ENCODE measurements around the gene CENPT.

Gene CENPT

GRCh38 chr16:67853670-67854069, 6.2 kb upstream of the CENPT start:
- no peak overlapping the region for H2AFZ ChIP-seq (ENCODE audit: low read depth, low read length)
- no peaks in the 10 kb centered on the region for H3K27me3 ChIP-seq (ENCODE audit: insufficient read depth, low read length, poor library complexity)
- TF ChIP-seq EZH2 (IDR thresholded peaks at IDR 0.05; ENCODE audit: borderline replicate concordance, low read depth, low read length, severe bottlenecking) = no peak
- no peak overlapping the region for H3K4me3 ChIP-seq (ENCODE audit: low read depth in 1 of 2, low read length in 2 of 2)
- peaks cover 42% of the 10 kb centered on the region for H3K36me3 ChIP-seq (ENCODE audit: insufficient read depth, low read length)
- H3K9ac ChIP-seq (ENCODE audit: low read depth, low read length) = no peak overlapping the region
- H4K20me1 ChIP-seq (ENCODE audit: insufficient read depth, low read length) = peaks cover 76% of the 10 kb centered on the region
- no peak overlapping the region for H3K27ac ChIP-seq (ENCODE audit: low read length)
- no peaks in the 10 kb centered on the region for H3K9me3 ChIP-seq (ENCODE audit: insufficient read depth, low read length, severe bottlenecking)
- no peak for DNase-seq
- H3K4me2 ChIP-seq (ENCODE audit: insufficient read depth, low read length) = no peak overlapping the region
- H3K4me1 ChIP-seq (ENCODE audit: insufficient read depth, low read length) = peaks cover 7% of the 10 kb centered on the region
- ATAC-seq (ENCODE audit: insufficient read depth, low read depth) = no peak
- H3K79me2 ChIP-seq (ENCODE audit: insufficient read depth, low read length) = peaks cover 98% of the 10 kb centered on the region

DNA sequence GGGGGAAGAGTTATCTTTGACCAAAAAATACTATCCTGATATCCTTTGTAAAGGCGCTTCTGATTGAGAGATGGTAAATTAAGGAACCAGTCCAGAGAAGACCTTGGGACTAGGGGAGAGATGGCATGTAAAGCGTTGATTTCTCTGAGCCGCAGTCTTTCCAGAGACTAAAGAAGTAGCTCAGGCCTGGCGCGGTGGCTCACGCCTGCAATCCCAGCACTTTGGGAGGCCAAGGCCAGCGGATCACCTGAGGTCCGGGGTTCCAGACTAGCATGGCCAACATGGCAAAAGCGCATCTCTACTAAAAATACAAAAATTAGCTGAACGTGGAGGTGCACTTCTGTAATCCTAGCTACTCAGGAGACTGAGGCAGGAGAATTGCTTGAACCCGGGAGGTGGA, 625 bp upstream of the CENPT start:
- Histone ChIP-seq H4K20me1 (ENCODE audit: insufficient read depth, low read length) (peaks cover 57% of the 10 kb centered on the region), H3K4me3 (ENCODE audit: low read depth in 1 of 2, low read length in 2 of 2) (peak overlapping the region; percentile 98 to 99), H2AFZ (ENCODE audit: low read depth, low read length) (no peak overlapping the region), H3K9ac (ENCODE audit: low read depth, low read length) (peak overlapping the region; percentile 95), H3K36me3 (ENCODE audit: insufficient read depth, low read length) (peaks cover 46% of the 10 kb centered on the region), H3K4me2 (ENCODE audit: insufficient read depth, low read length) (peak overlapping the region; percentile 79), H3K4me1 (ENCODE audit: insufficient read depth, low read length) (peaks cover 51% of the 10 kb centered on the region), H3K9me3 (ENCODE audit: insufficient read depth, low read length, severe bottlenecking) (no peaks in the 10 kb centered on the region), H3K79me2 (ENCODE audit: insufficient read depth, low read length) (peaks cover 92% of the 10 kb centered on the region), H3K27me3 (ENCODE audit: insufficient read depth, low read length, poor library complexity) (no peaks in the 10 kb centered on the region), H3K27ac (ENCODE audit: low read length) (peak overlapping the region; percentile 86)
- no peak for ATAC-seq (ENCODE audit: insufficient read depth, low read depth)
- no peak for TF ChIP-seq EZH2 (IDR thresholded peaks at IDR 0.05; ENCODE audit: borderline replicate concordance, low read depth, low read length, severe bottlenecking)
- TF ChIP-seq, protein P1, sequence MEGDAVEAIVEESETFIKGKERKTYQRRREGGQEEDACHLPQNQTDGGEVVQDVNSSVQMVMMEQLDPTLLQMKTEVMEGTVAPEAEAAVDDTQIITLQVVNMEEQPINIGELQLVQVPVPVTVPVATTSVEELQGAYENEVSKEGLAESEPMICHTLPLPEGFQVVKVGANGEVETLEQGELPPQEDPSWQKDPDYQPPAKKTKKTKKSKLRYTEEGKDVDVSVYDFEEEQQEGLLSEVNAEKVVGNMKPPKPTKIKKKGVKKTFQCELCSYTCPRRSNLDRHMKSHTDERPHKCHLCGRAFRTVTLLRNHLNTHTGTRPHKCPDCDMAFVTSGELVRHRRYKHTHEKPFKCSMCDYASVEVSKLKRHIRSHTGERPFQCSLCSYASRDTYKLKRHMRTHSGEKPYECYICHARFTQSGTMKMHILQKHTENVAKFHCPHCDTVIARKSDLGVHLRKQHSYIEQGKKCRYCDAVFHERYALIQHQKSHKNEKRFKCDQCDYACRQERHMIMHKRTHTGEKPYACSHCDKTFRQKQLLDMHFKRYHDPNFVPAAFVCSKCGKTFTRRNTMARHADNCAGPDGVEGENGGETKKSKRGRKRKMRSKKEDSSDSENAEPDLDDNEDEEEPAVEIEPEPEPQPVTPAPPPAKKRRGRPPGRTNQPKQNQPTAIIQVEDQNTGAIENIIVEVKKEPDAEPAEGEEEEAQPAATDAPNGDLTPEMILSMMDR (IDR thresholded peaks at IDR 0.05; ENCODE audit: borderline replicate concordance, extremely low read depth, low read length, poor library complexity, severe bottlenecking) = no peak
- no peak for DNase-seq

DNA sequence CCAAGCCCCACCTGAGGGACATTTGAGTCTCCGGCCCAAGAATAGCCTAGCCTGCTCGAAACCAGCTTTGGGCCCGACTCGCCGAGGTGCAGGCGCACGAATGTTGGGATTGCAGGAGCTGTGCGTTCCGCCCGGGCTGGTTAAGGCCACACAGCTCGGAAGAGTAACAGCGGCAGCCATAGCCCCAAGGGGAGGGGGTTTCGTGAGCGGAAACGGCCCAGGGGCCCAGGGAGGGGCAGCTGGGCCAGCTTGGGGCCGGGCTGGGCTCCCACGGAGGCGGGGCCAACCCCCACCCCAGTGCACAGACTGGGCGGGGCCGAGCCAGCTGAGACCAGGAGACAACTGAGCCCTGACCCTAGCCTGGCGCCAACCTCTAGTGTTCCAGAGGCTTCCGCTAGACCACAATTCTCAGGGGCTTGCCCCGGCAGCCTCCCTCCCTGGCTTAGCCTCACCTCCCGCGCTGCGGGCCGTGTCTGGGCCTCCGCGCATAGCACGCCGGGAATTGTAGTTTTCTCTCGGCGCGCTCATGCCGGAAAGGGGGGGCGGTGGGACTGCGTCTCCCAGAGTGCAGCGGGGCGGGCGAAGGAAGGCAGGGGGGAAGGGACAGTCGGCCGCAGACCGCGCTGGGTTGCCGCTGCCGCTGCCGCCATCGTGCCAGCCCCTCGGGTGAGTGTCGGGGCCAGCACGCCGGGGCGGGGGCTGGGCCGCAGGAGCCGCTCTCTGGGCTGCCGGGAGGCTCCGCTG, 1.0 kb downstream of the CENPT start, which contains the start of gene NUTF2:
Gene NUTF2 (plus strand): TSS at position 614 of the 744 bp plus-strand sequence. CDS start 18,198 bp downstream, outside the sequence.
- Histone ChIP-seq H4K20me1 (ENCODE audit: insufficient read depth, low read length) (peaks cover 59% of the 10 kb centered on the region), H3K27me3 (ENCODE audit: insufficient read depth, low read length, poor library complexity) (no peaks in the 10 kb centered on the region), H3K9ac (ENCODE audit: low read depth, low read length) (peak within 1 kb of the TSS; percentile 95), H3K79me2 (ENCODE audit: insufficient read depth, low read length) (peaks cover 84% of the 10 kb centered on the region), H3K9me3 (ENCODE audit: insufficient read depth, low read length, severe bottlenecking) (no peaks in the 10 kb centered on the region), H3K4me1 (ENCODE audit: insufficient read depth, low read length) (peaks cover 61% of the 10 kb centered on the region), H3K36me3 (ENCODE audit: insufficient read depth, low read length) (peaks cover 38% of the 10 kb centered on the region), H2AFZ (ENCODE audit: low read depth, low read length) (peak within 1 kb of the TSS; percentile 75), H3K4me3 (ENCODE audit: low read depth in 1 of 2, low read length in 2 of 2) (peak within 1 kb of the TSS; percentile 98 to 99), H3K27ac (ENCODE audit: low read length) (peak within 1 kb of the TSS; percentile 86), H3K4me2 (ENCODE audit: insufficient read depth, low read length) (peak within 1 kb of the TSS; percentile 79)
- peak; percentile 69 for ATAC-seq (ENCODE audit: insufficient read depth, low read depth)
- DNase-seq = peak; percentile 98
- TF ChIP-seq, protein P1 (IDR thresholded peaks at IDR 0.05; ENCODE audit: borderline replicate concordance, extremely low read depth, low read length, poor library complexity, severe bottlenecking) = peak; percentile 1
- no peak for TF ChIP-seq EZH2 (IDR thresholded peaks at IDR 0.05; ENCODE audit: borderline replicate concordance, low read depth, low read length, severe bottlenecking)

GRCh38 chr16:67846063-67846319, 1.5 kb downstream of the CENPT start:
- Histone ChIP-seq H3K4me2 (ENCODE audit: insufficient read depth, low read length) (peak overlapping the region; percentile 79), H3K27ac (ENCODE audit: low read length) (peak overlapping the region; percentile 86), H3K27me3 (ENCODE audit: insufficient read depth, low read length, poor library complexity) (no peaks in the 10 kb centered on the region), H3K4me3 (ENCODE audit: low read depth in 1 of 2, low read length in 2 of 2) (peak overlapping the region; percentile 98 to 99; a peak in 3 of 4 replicates), H3K9me3 (ENCODE audit: insufficient read depth, low read length, severe bottlenecking) (no peaks in the 10 kb centered on the region), H4K20me1 (ENCODE audit: insufficient read depth, low read length) (peaks cover 55% of the 10 kb centered on the region), H3K4me1 (ENCODE audit: insufficient read depth, low read length) (peaks cover 65% of the 10 kb centered on the region), H2AFZ (ENCODE audit: low read depth, low read length) (peak overlapping the region; percentile 73), H3K79me2 (ENCODE audit: insufficient read depth, low read length) (peaks cover 79% of the 10 kb centered on the region), H3K36me3 (ENCODE audit: insufficient read depth, low read length) (peaks cover 37% of the 10 kb centered on the region), H3K9ac (ENCODE audit: low read depth, low read length) (peak overlapping the region; percentile 95)
- no peak for TF ChIP-seq EZH2 (IDR thresholded peaks at IDR 0.05; ENCODE audit: borderline replicate concordance, low read depth, low read length, severe bottlenecking)
- TF ChIP-seq, protein P1 (IDR thresholded peaks at IDR 0.05; ENCODE audit: borderline replicate concordance, extremely low read depth, low read length, poor library complexity, severe bottlenecking) = no peak
- no peak for ATAC-seq (ENCODE audit: insufficient read depth, low read depth)
- DNase-seq = no peak
